Umbilical cord (tissue), 2 donors: ENCODE data around the gene MAD1L1. TPM values are rescaled to one million over a fixed set of nuclear protein-coding genes. Genes with fewer than 3 reads are reported as not detected.

Source experiments
- DNase-seq: peaks from one replicate; pipeline ENCODE4 v3.0.0-alpha.2; 2015; ENCODE audit warnings: low spot score
- total RNA-seq: library from RNA; depleted of rRNA; stranded (reverse); fragments of >200 nt; gene quantifications from one replicate; pipeline ENCODE4 v1.2.3, GENCODE V29; 2014; ENCODE audit warnings: low replicate concordance; ENCODE audit not compliant: insufficient read depth

The MAD1L1 gene
- total RNA-seq, 1 donor from 2014 or later = 23.8 TPM

DNA sequence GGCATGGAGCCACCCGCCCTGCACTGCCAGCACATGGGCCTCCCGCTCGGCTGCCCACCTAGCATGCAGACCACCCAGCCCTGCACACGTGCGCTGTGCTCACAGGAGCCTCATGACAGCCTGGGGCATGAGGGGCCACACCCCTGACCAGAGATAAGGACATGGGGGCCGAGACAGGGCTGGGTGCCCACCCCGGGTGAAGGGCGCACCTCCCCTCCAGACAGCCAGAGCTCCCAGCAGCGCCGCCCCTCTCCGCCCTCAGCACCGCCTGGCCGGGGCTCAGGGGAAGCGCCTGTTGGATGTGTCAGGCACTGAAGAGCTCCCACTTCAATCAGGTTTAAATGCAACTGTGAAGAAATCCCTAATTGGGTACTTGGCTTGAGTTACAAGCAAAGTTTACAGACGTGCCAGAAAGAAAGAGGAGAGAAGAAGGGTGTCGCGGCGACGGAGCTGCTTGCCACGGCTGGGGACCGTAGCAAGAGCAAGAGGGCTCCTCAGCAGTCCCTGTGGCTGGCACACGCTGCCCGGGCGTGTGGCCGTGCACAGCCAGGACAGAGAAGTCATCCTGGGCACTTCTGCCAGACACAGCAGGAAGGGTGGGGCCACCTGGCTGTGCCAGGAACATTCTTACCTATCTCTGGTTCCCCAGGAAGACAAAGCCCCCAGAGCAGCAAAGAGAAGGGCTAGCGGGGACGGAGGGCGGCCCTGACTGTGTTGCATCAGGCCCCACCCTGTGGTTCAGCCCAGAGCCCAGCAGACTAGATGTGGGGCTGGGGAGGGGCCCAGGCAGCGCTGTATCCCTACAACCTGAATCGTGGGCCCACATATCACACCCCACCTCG is 315.3 kb downstream of the MAD1L1 start:
- peak; percentile 49 for DNase-seq

DNA sequence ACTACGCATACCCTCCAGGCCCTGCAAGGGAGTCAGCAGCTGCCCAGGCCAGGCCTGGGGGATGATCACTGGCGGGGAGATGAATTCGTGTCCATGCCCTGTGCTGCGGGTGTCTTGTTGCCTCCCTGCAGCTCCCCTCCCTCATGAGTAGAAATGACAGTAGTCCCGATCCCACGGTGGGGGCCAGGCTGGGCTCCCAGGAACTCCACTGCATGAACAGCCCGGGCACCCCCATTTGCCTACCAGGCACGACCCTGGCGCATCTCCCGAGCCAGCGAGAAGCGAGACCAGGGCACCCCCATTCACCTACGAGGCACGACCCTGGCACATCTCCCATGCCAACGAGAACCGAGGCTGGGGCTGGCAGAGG is 316.2 kb downstream of the MAD1L1 start:
- DNase-seq = no peak

DNA sequence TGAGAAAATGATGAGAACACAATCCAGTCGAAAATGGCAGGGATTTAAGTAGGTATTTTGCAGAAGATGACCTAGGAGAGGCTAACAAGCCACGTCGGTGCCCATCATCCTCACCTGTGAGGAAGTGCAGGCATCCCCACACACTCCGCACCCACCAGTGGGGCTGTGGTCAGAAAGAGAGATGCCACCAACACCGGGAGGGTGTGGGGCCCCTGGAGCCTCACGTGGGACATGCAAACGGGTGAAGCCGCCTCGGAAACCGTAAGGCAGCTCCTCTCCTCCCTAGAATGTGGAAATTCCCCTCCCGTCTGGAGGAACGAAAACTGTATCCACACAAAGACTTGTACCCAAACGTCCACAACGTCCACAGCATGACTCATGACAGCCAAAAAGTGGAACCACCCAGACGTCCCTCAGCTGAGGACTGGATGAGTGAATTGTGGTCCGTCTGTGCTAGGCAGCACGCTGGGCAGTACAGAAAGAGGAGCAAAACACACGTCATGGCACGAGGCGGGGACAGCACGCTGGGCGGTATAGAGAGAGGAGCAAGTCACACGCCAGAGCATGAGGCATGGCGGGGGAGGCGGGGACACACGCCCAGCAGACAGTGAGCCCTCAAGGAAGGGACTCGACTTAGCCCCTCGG is 316.7 kb downstream of the MAD1L1 start:
- DNase-seq = no peak

DNA sequence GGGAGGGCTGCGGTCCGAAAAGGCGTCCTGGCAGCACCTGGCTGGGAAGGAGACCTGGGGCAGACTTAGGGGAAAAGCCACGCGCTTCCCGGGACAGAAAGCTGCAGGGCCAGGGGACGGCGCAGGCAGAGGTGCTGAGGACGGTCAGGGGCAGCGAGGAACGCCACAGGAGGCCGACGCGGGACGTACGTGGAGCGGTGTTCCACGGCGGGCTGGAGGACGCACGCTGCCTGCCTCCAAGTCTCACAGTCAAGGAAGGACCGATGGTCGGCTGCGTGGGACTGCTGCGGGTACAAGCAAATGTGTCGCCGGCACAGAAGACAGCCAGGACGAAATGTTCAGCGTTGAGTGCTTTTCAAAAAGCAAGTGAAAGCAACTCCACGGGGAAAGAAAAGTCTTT is 317.4 kb downstream of the MAD1L1 start:
- DNase-seq = no peak

DNA sequence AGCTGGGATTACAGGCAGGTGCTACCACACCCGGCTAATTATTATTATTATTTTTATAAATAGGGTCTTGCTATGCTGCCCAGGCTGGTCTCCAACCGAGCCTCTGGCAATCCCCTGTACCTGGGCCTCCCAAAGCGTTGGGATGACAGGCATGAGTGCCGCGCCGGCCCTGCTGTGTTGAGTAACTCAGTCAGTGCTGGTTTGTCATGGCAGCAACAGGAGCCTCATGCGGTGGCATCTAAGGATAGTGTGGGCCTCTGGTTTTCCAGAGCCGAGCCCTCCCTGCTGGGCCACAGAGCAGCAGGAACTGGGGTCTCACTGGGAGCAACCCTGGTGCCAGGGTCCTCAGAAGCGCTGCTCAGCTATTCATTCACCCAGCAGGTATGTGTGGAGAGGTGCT is 318.0 kb downstream of the MAD1L1 start:
- no peak for DNase-seq

DNA sequence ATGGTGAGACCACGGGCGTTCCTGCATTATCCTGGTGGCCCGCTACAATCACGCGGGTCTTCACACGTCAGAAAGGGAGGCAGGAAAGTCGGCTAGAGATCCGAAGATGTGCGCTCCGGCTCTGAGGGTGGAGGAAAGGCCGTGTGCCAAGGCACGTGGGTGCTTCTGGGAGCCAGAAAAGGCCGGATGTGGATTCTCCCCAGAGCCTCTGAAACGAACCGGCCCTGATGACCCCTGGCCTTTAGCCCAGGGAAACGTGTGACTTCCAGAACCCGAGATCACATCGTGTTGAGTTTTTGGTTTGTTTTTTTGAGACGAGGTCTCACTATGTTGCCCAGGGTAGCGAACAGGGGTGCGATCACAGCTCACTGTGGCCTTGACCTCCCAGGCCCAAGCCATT is 318.4 kb downstream of the MAD1L1 start:
- DNase-seq = no peak

DNA sequence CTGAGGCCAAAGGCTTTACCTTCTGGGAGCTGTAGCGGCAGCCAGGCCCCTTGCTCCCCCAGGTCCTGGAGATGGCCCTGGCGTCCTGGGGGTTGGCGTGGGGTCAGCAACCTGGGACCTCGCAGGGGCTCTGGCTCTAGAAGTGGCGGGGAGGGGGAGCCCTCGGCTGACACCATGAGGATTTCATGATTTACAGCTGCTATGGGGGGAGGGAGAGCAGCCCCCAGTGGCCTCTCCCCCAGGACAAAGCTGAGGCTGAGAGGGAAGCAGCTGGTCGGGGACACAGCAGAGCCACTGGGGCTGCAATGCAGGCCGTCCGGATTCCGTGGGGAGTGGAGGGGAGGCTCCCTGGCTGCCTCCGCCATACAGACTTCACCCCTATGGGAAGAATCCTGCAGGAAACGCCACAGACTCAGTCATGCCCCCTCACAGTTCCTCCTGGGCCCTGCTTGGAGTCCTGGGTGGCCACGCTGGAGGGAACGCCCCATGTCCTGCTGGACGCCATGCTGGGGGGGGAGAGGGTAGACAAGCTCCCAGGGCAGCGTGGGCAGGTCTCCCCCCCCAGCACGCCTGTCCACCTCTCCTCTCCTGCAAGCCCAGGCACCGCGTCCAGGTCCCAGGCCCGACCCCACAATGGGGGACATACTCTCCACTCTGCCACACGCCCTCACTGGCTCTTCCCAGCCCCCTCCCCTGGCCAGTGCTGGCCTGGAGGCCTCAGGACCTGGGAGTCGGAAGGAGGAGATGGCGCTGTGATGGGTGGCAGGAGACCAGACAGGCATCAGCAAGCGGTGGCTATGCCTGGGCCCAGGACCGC is 319.1 kb downstream of the MAD1L1 start:
- DNase-seq = no peak

DNA sequence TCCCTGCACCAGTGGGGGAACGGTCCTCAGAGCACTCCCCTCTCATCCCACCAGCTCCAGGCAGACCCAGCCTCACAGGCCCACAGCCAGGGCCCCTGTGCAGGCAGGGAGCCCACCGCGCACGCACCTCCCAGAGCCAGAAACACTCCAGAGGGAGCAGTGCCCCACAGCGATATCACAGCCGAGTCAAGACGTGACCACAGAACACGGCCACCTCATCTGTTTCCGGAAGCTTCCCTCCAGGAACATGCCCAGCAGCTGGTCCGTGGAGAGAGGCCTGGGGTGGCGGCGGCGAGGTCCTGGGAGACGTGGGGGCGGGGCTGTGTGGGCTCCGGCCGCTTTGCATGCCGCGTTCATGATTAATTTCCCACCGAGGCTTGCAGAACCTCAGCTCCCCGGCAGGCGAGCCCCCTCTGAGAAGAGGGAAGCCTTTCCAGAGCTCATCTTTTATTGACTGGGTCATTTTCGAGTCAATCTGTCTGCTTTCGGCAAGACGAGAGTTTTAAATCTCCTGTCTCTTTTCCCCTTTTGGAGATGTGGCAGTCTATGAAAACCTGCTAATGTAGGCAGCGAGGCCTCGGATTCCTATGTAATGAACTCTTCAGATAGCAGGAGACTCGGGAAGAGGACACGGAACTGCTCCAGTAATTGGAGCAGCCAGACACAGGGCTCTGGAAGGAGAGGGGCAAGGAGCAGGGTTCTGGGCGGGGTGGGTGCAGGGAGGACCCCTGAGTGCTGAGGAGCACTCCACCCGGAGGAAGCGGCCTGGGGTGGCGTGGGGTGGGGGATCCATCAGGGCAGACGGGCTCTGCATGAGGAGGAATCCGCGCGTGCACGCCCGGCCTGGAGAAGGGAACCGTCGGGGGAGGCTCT is 319.9 kb downstream of the MAD1L1 start:
- peak; percentile 84 for DNase-seq

DNA sequence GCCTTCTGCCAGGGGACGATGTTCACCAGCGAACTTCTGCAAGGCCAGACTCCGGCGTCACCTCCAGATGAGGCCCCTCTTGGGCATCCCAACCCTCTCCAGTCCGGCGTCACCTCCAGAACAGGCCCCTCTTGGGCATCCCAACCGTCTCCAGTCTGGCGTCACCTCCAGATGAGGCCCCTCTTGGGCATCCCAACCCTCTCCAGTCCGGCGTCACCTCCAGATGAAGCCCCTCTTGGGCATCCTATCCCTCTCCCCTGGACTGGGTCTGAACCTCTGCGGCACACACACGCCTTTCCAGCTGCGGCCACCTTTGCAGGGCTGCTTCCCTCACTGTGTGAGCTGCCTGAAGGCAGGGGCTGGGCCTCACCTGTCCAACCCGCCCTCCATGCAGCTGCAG is 321.2 kb downstream of the MAD1L1 start:
- no peak for DNase-seq

DNA sequence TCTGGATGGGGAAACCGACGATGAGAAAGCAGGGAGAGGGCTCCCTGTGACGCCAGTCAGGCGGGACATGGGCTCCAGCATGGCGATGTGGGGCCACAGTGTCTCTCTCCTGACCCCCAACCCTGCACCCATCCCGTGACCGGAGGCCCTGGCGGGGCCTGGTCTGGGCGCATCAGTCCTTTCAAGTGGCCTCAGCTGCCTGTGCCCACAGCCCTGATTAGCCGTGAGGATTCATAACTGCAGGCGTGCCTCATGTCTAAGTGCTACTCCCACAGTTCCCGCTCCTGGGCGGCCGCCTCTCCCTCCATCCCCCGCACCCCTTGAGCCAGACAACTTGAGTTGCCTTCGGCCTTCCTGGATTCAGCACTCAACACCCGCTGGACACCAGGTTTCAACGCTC is 321.9 kb downstream of the MAD1L1 start:
- no peak for DNase-seq

DNA sequence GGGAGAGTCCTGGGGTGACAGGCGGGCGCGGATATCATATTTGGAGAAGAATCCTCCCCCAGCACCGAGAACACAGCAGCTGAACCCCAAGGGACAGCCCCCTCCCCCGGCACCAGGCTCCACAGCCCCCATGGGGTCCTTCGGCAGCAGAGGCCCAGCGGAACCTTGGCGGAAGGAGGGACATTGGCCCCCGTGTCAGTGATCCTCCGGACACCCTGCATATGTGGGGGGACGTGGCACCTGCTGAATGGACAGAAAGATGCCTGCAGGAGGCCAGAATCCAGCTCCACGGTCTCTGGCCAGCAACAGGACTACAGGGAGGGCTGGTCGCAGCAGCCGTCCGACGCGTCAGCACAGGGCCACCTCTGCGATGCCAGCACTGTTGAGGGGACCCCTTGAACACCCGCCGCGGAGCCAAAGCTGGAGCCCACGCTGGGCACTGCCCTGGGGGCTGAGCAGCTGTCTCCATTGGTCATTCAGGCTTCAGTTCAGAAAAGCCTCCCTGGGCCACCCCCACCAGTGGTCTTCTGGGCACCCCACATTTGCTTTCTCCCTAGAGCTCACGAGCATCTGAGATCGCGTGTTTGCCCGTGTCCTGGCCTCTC is 322.6 kb downstream of the MAD1L1 start:
- DNase-seq = no peak

DNA sequence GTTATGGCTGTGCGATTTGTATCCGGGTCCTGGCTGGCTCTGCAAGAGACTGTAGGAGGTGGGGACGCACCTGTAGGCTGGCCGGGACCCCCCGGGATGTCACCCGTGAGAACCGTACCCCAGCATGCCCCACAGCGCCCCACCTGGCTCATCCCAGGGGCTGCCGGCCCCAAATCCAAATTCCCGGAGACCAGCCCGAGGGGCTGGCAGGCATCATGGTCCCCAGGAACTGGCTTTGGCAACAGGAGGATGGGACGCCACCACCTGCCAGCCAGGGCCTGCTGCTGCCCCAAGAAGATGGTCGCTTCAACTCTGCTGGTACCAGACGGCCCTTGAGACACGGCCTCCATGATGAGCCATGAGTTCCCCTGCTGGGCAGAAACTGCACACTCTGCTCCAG is 323.3 kb downstream of the MAD1L1 start:
- no peak for DNase-seq

DNA sequence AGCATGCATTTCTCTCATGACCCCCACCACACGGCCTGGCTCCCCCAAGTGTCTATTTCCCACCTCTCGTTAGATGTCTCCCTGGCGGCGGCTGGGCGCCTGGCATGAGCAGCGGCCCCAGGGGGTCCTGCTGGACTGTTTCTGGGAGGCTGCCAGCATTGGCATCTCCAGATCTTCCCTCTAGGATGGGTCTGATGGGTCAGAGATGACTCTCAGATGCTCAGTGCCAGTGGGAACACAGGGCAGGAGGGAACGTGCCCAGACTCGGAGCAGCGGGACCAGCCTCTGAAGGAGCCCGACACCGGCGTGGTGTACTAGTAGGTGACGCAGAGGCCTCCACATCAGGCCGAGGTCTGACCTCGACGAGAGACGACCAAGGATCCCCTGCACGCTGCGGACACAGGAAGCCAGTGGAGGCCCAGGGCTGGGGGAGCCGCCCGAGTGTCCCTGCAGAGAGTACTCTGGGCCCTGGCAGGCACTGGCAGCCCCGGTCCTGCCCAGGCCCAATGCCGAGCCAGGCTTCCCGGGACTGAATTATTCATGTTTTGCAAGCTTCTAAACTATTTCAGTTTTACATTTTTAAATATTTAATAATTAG is 323.8 kb downstream of the MAD1L1 start:
- no peak for DNase-seq

DNA sequence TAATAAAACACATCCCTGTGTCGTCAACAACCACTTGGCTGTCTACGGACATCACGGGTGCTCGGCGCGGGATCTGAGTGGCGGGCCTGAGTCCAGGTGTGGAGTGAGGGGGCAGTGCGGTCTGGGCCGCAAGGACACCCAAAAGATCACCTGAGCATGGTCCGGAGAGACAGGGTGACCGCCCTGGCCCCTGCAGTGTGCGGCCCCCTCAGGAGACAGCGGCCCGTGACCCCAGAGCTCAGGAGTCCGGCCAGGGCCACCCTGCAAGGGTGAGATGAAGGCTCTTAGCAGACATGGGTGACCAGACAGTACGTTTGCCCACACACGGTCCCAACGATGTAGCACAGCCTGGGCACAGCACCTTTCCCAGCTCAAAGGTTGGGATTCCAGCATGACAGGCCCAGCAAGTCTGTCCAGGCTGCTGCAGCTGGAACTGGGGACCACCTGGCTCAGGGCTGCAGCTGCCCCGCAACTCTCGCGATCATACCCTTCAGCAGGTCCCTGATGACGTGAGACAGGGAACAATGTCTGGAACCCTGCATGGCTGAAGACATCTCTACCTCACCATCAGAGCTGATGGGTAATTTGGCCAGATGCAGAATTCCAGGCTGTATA is 324.9 kb downstream of the MAD1L1 start:
- no peak for DNase-seq

DNA sequence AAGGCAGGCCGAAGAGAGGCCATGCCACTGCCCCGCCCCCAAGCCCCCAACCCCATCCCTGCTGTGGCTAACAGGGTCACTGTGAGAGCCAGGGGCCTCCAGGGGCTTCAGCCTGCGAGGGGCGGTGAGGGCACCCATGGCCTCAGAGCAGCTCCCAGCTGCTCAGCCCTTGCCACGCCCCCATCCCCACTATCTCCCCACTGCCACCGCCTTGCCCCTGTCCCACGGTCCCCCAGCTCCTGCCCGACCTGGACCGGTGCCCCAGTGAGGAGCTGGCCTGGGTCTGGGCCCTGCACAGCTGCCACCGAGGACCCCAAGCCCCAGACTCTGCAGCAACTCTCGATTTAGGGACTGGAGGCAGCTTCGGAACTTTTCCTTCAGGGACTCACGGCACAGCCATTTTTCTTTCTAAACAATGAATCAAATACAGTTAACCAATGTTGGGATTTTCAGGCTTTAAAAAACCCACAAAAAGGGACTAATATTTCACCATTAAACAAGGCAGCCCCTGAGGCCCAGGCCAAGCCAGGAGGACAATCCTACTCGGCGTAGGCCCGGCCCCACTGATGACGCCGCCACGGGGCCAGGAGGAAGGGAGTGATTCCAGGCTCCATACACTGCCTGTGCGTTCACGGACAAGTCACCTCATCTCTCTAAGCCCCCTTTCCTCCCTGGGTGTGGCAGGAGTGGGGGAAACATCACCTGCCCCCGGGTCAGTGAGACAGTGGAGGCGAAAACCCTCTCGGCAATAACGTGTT is 325.6 kb downstream of the MAD1L1 start:
- DNase-seq = no peak

DNA sequence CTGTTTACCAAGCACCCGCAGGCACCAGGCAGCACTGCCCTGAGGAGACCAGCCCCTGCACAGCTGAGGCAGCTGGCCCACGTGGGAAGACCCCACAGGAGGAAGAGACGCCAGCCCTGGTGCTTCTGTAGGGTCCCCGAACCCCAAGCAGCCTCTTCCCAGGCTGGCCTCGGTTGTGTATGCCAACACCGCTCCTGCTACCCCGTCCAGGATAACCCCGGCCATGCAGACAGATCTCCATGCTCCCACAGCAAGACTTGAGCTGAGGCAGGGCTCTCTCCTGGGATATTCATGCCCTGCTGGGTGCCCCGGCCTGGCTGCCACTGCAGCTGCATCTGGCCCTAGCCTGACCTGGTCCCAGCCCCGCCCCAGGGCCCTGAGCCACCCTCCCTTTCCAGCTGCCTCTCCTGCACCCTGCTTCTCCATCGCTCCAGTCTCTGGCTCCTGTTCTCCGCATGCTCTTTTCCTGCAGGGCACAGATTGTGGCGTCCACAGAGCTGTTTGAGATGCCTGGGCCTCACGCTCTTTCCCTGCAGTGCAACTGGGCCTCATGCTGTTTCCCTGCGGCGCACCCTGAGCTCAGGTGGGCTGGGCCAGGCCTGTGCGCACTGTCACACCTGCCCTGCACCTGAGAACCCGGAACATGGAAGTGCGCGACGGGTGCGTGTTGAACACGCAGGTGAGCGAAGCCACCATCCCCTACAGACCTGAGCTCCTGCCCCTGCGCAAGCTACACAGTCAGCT is 326.5 kb downstream of the MAD1L1 start:
- no peak for DNase-seq

DNA sequence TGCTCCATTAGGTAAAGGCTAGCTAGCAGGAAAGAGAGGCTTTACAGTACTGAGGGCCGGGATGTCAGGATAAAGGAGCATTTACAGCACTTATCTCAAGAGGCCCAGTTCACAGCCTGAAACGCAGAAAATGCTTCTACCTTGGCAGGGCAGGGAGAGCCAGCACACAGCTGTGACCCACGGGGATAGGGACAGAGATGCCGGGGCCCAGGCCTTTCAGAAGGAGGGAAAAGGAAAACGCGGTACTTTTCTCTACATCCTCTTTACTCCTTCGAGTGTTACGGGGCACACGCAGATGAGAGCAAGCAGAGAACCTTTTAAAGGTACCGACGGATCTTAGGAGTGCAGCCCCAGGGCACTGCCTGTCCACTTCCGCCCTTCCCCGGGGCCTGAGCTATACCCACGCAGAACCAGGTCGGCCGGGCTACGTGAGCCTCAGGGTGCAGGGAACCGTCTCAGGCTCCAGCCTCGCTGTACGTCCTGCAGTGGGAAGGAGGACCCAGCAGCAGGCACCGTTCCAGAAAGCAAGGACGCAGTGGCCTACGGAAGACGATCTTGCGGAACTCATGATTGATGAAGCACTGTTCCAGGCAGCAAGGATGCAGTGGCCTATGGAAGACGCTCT is 330.4 kb downstream of the MAD1L1 start:
- DNase-seq = no peak
